H1 (cell line): ENCODE measurements around the gene ENTPD5. TPM values are rescaled to one million over a fixed set of nuclear protein-coding genes. Genes with fewer than 3 reads are reported as not detected.

Experiments used
- CTCF ChIA-PET: fragments of 300-600 bp; sonication (Branson Sonifier 250); formaldehyde crosslinking; loops from one replicate; lab custom pipeline; 2021; ENCODE audit not compliant: partially characterized antibody; lab: Charles Lee
- POLR2A ChIA-PET: fragments of 300-600 bp; sonication (Branson Sonifier 250); formaldehyde crosslinking; loops from one replicate; lab custom pipeline; 2021; ENCODE audit warnings: inconsistent platforms; ENCODE audit not compliant: partially characterized antibody; lab: Charles Lee
- DNase-seq, 2 experiments: peaks; one replicate each; pipeline versions ENCODE4 v3.0.0 to v3.0.0-alpha.2; 2010 to 2022; ENCODE audit warnings: low spot score in 2 of 2, low read depth in 1 of 2, mixed read lengths in 1 of 2
- FAIRE-seq: peaks from 2 replicates; lab custom pipeline; 2011; peaks lifted over from hg19 to GRCh38; lab: Jason Lieb, UNC
- H2AFZ ChIP-seq: 2 replicates; pipeline ENCODE4 v1.8.1; 2012; ENCODE audit warnings: low read length, inconsistent platforms
- H2AK5ac ChIP-seq: 2 replicates; pipeline ENCODE4 v1.6.1; 2013; ENCODE audit warnings: low read depth, low read length
- H2BK120ac ChIP-seq: replicated peaks from 2 replicates; pipeline ENCODE3; 2013; ENCODE audit warnings: low read depth, low read length, inconsistent platforms
- H2BK12ac ChIP-seq: 2 replicates; pipeline ENCODE4 v1.6.1; 2013; ENCODE audit warnings: low read depth, low read length
- H2BK15ac ChIP-seq: 2 replicates; pipeline ENCODE4 v1.6.1; 2013; ENCODE audit warnings: low read length
- H2BK20ac ChIP-seq: 2 replicates; pipeline ENCODE4 v1.6.1; 2013; ENCODE audit warnings: low read length
- H2BK5ac ChIP-seq: 2 replicates; pipeline ENCODE4 v1.6.1; 2013; ENCODE audit warnings: low read depth, low read length
- H3K14ac ChIP-seq: 2 replicates; pipeline ENCODE4 v1.6.1; 2013; ENCODE audit warnings: inconsistent platforms; ENCODE audit not compliant: insufficient read length
- H3K18ac ChIP-seq: 2 replicates; pipeline ENCODE4 v1.6.1; 2013; ENCODE audit warnings: low read length; ENCODE audit errors: extremely low read depth
- H3K23ac ChIP-seq: 2 replicates; pipeline ENCODE4 v1.6.1; 2013; ENCODE audit warnings: inconsistent platforms; ENCODE audit not compliant: insufficient read length
- H3K23me2 ChIP-seq: 2 replicates; pipeline ENCODE4 v1.6.1; 2013; ENCODE audit warnings: low read depth, low read length
- H3K27ac ChIP-seq: 2 replicates; pipeline ENCODE4 v1.6.1; 2011; ENCODE audit warnings: low read depth, low read length, inconsistent platforms
- H3K27me3 ChIP-seq, 4 experiments: replicated peaks in 1 of 4; 1 replicate in 1 of 4; 2 replicates in 3 of 4; pipeline versions ENCODE4 v1.6.1 to v1.8.1; 2011 to 2013; ENCODE audit warnings: low read length in 3 of 4, mild to moderate bottlenecking in 3 of 4, inconsistent platforms in 2 of 4, mixed read lengths in 2 of 4, moderate library complexity in 1 of 4; ENCODE audit not compliant: control insufficient read depth in 3 of 4, insufficient read depth in 3 of 4; ENCODE audit errors: extremely low read depth in 1 of 4
- H3K36me3 ChIP-seq, 4 experiments: 2 replicates each; pipeline versions ENCODE4 v1.6.1 to v1.8.1; 2011 to 2013; ENCODE audit warnings: mild to moderate bottlenecking in 4 of 4, low read length in 3 of 4, moderate library complexity in 2 of 4, control low read depth in 1 of 4, inconsistent platforms in 1 of 4; ENCODE audit not compliant: insufficient read depth in 4 of 4, control insufficient read depth in 2 of 4
- H3K4ac ChIP-seq: replicated peaks from 2 replicates; pipeline ENCODE3; 2013; ENCODE audit warnings: low read length, low read depth, mixed read lengths, inconsistent platforms; ENCODE audit not compliant: insufficient read length
- H3K4me1 ChIP-seq, 4 experiments: replicated peaks in 1 of 4; 1 replicate in 1 of 4; 2 replicates in 3 of 4; pipeline versions ENCODE4 v1.6.1 to v1.8.1; 2011 to 2013; ENCODE audit warnings: low read length in 3 of 4, inconsistent platforms in 2 of 4, mixed read lengths in 1 of 4; ENCODE audit not compliant: insufficient read depth in 4 of 4, control insufficient read depth in 3 of 4
- H3K4me2 ChIP-seq, 2 experiments: 2 replicates each; pipeline versions ENCODE4 v1.6.1 to v1.8.1; 2011 to 2013; ENCODE audit warnings: low read depth in 2 of 2, low read length in 2 of 2, control low read depth in 1 of 2, inconsistent platforms in 1 of 2, mild to moderate bottlenecking in 1 of 2; ENCODE audit not compliant: insufficient read depth in 1 of 2
- H3K4me3 ChIP-seq, 4 experiments: fragments of 200-600, 300-600 bp in 1 of 4; sonication (generic), shearing (Covaris generic), sonication (Bioruptor Twin) in 1 of 4; 2 replicates each; pipeline versions ENCODE4 v1.5.1 to v1.8.1; 2011 to 2016; ENCODE audit warnings: low read length in 4 of 4, low read depth in 3 of 4, control low read depth in 2 of 4, inconsistent platforms in 2 of 4, mild to moderate bottlenecking in 2 of 4, mixed read lengths in 1 of 4, moderate library complexity in 1 of 4; ENCODE audit not compliant: insufficient read depth in 2 of 4; ENCODE audit errors: extremely low read depth in 1 of 4
- H3K56ac ChIP-seq: replicated peaks from 2 replicates; pipeline ENCODE3; 2013; ENCODE audit warnings: low read depth, mild to moderate bottlenecking, mixed read lengths, low read length, inconsistent platforms; ENCODE audit not compliant: insufficient read length
- H3K79me1 ChIP-seq: 2 replicates; pipeline ENCODE4 v1.6.1; 2013; ENCODE audit warnings: low read depth, low read length, control low read depth
- H3K79me2 ChIP-seq, 2 experiments: 2 replicates each; pipeline versions ENCODE4 v1.6.1 to v1.8.1; 2012 to 2013; ENCODE audit warnings: low read length in 2 of 2, mild to moderate bottlenecking in 2 of 2, inconsistent platforms in 1 of 2; ENCODE audit not compliant: insufficient read depth in 2 of 2, control insufficient read depth in 1 of 2
- H3K9ac ChIP-seq, 4 experiments: replicated peaks in 1 of 4; 1 replicate in 1 of 4; 2 replicates in 3 of 4; pipeline versions ENCODE4 v1.6.1 to v1.8.1; 2011 to 2013; ENCODE audit warnings: low read depth in 3 of 4, low read length in 3 of 4, control low read depth in 2 of 4, mild to moderate bottlenecking in 2 of 4, moderate library complexity in 2 of 4, inconsistent platforms in 1 of 4; ENCODE audit errors: extremely low read depth in 1 of 4
- H3K9me3 ChIP-seq, 2 experiments: 2 replicates each; pipeline versions ENCODE4 v1.6.1 to v1.8.1; 2012 to 2013; ENCODE audit warnings: mild to moderate bottlenecking in 2 of 2, moderate library complexity in 2 of 2, control low read depth in 1 of 2, inconsistent platforms in 1 of 2, low read depth in 1 of 2, low read length in 1 of 2, mixed read lengths in 1 of 2; ENCODE audit not compliant: insufficient read depth in 2 of 2
- H4K20me1 ChIP-seq, 2 experiments: replicated peaks in 1 of 2; 2 replicates each; pipeline versions ENCODE3 to v1.8.1; 2011 to 2013; ENCODE audit warnings: inconsistent platforms in 2 of 2, low read length in 2 of 2, mild to moderate bottlenecking in 1 of 2; ENCODE audit not compliant: insufficient read depth in 2 of 2, control insufficient read depth in 1 of 2
- H4K5ac ChIP-seq: 2 replicates; pipeline ENCODE4 v1.6.1; 2013; ENCODE audit warnings: low read length, low read depth, mixed read lengths, inconsistent platforms; ENCODE audit not compliant: insufficient read length
- H4K8ac ChIP-seq: 2 replicates; pipeline ENCODE4 v1.8.0; 2013; ENCODE audit warnings: mild to moderate bottlenecking, moderate library complexity, low read length, inconsistent platforms; ENCODE audit not compliant: insufficient read depth; ENCODE audit errors: extremely low read depth
- H4K91ac ChIP-seq: replicated peaks from 2 replicates; pipeline ENCODE3; 2013; ENCODE audit warnings: low read length, mixed read lengths, inconsistent platforms; ENCODE audit not compliant: insufficient read length
- CBX8 ChIP-seq: fragments of 300-800, 300-1000 bp; sonication (generic); IDR thresholded peaks from 2 replicates; pipeline ENCODE4 v1.7.1; 2016; ENCODE audit warnings: low read depth, low read length, borderline replicate concordance
- YY1 ChIP-seq: IDR thresholded peaks from 2 replicates; pipeline ENCODE4 v1.6.1; 2011; ENCODE audit warnings: low read depth, mild to moderate bottlenecking, low read length
- WGBS, 2 experiments: shearing (Covaris generic) in 1 of 2; methylation state at CpG; one replicate each; pipeline versions ENCODE4 v1.1.6 to v1.1.7; 2013 to 2015; ENCODE audit warnings: low lambda C conversion rate in 2 of 2, mixed read lengths in 2 of 2, inconsistent platforms in 1 of 2, low coverage in 1 of 2, missing lambda C conversion rate in 1 of 2; ENCODE audit not compliant: insufficient replicate concordance in 2 of 2, insufficient coverage in 1 of 2, insufficient read length in 1 of 2; ENCODE audit errors: extremely low coverage in 1 of 2, missing lambda C conversion rate in 1 of 2; 5-methylcytosine and 5-hydroxymethylcytosine counted together
- polyA plus RNA-seq, 7 experiments: library from polyadenylated mRNA; depleted of rRNA in 3 of 7; stranded (reverse) in 5 of 7; unstranded in 2 of 7; fragments of >200 nt in 5 of 7; fragments of 200-250 nt in 2 of 7; gene quantifications; 1 replicate in 5 of 7; 2 replicates in 1 of 7; 4 replicates in 1 of 7; pipeline versions ENCODE4 v1.2.1 to v1.2.3, GENCODE V29; 2011 to 2013; ENCODE audit warnings: missing spikeins in 2 of 7, mixed read lengths in 2 of 7
- total RNA-seq: library from RNA; stranded (reverse); fragmentation: NEBNext Ultra II Directional; extraction: Animal tissue kit (Norgen Biotek cat#: 25700); gene quantifications from 2 replicates; pipeline ENCODE4 v1.2.1, GENCODE V29; 2021
- TF ChIP-seq, protein P1 (sequence below): IDR thresholded peaks from 2 replicates; pipeline ENCODE4 v1.6.1; 2012; ENCODE audit warnings: inconsistent platforms

The ENTPD5 gene
- total and polyA plus RNA-seq, 2 of the 8 experiments (the other 6 are each of a cell fraction or from before 2014, with no cell fraction given) = 5.0 to 6.5 TPM

DNA sequence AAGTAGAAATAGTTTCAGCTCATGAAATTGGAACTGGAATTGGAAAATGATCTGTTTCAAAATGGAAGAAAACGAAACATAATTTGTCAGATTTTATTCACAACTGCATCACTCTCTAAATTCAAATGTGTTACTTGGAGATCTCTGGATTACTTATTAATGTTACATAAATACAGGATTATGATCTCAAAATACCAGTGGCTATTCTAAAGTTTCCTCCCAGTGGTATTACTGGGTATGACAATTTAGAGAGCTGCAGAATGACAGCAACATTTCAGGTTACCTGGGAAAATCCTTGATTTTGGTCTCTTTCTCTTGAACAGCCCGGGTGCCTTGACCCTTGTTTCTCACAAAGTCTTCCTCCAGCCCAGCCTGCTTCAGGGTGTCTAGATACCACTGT lies 83.4 kb downstream of the ENTPD5 start:
- no peak overlapping the region for H2BK12ac ChIP-seq
- H3K23ac ChIP-seq = no peak overlapping the region
- H4K8ac ChIP-seq = no peak overlapping the region
- H2BK5ac ChIP-seq = no peak overlapping the region
- H2BK15ac ChIP-seq = no peak overlapping the region
- H2BK20ac ChIP-seq = no peak overlapping the region
- H3K14ac ChIP-seq = no peak overlapping the region
- POLR2A ChIA-PET = interaction anchor here (0.6 to 1.4 kb wide), 3 partner anchors 11 to 25 kb away, joined by 3 to 7 read pairs (median 3); partner anchors contain the start of genes COQ6 and FAM161B
- no peak overlapping the region for H2AFZ ChIP-seq
- H2BK120ac ChIP-seq = no peak overlapping the region
- CTCF ChIA-PET = interaction anchor here (0.6 to 2.2 kb wide), 29 partner anchors 8 to 272 kb away, joined by 3 to 12 read pairs (median 3); no protein-coding TSS in a partner anchor
- DNase-seq (no peak), FAIRE-seq (no peak)
- H4K20me1 ChIP-seq = no peaks in the 10 kb centered on the region
- no peak overlapping the region for H4K5ac ChIP-seq
- no peak overlapping the region for H4K91ac ChIP-seq
- peaks cover 0 to 15% (median 6%) of the 10 kb centered on the region in 4 experiments; a peak in 7 of 8 replicates for H3K36me3 ChIP-seq
- H3K4me1 ChIP-seq = no peaks in the 10 kb centered on the region
- no peaks in the 10 kb centered on the region for H3K27me3 ChIP-seq
- H3K4me2 ChIP-seq = no peak overlapping the region
- TF ChIP-seq CBX8 = no peak
- TF ChIP-seq, protein P1, sequence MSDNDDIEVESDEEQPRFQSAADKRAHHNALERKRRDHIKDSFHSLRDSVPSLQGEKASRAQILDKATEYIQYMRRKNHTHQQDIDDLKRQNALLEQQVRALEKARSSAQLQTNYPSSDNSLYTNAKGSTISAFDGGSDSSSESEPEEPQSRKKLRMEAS = no peak
- TF ChIP-seq YY1 = no peak
- WGBS, 2 experiments = 87% methylated on average over 2 of the region's 2 CpGs; no CpG with 5 or more reads in 1 of the 2 experiments
- H3K4ac ChIP-seq = no peak overlapping the region
- no peak overlapping the region for H3K4me3 ChIP-seq
- no peaks in the 10 kb centered on the region for H3K9me3 ChIP-seq
- no peak overlapping the region for H3K27ac ChIP-seq
- H3K23me2 ChIP-seq = no peaks in the 10 kb centered on the region
- no peak overlapping the region for H3K56ac ChIP-seq
- H3K9ac ChIP-seq = no peak overlapping the region
- no peak overlapping the region for H2AK5ac ChIP-seq
- H3K18ac ChIP-seq = no peak overlapping the region
- H3K79me2 ChIP-seq = no peaks in the 10 kb centered on the region
- H3K79me1 ChIP-seq = no peaks in the 10 kb centered on the region
